T follicular helper cell (primary cell): Measurements from ENCODE around the gene ARHGEF4.

Experiments used
- DNase-seq: peaks from one replicate; pipeline ENCODE4 v3.0.0-alpha.2; 2020; ENCODE audit warnings: low read depth

Gene ARHGEF4

GRCh38 chr2:130834931-130835765 lies 1.6 kb upstream of the ARHGEF4 start:
- DNase-seq, result no peak

GRCh38 chr2:130835766-130836015 lies 1.0 kb upstream of the ARHGEF4 start:
- no peak for DNase-seq

- no peak for DNase-seq
These were observed 579 bp downstream of the ARHGEF4 start for GRCh38 chr2:130837175-130837810.

- DNase-seq, result no peak
These were observed 1.3 kb downstream of the ARHGEF4 start for GRCh38 chr2:130837811-130838565.

- DNase-seq, result no peak
These were observed 2.5 kb downstream of the ARHGEF4 start for GRCh38 chr2:130839011-130839780.

GRCh38 chr2:130840506-130840905 lies 3.8 kb downstream of the ARHGEF4 start:
- DNase-seq, result no peak

GRCh38 chr2:130841741-130842365 lies 5.1 kb downstream of the ARHGEF4 start:
- DNase-seq, result no peak

GRCh38 chr2:130842770-130843169 lies 6.1 kb downstream of the ARHGEF4 start:
- no peak for DNase-seq

GRCh38 chr2:130843321-130843985 lies 6.7 kb downstream of the ARHGEF4 start:
- DNase-seq, result no peak

GRCh38 chr2:130844161-130844560 lies 7.4 kb downstream of the ARHGEF4 start:
- no peak for DNase-seq

- no peak for DNase-seq
These were observed 8.9 kb downstream of the ARHGEF4 start for GRCh38 chr2:130845505-130846085.

- DNase-seq, result no peak
These were observed 9.5 kb downstream of the ARHGEF4 start for GRCh38 chr2:130846233-130846632.

- no peak for DNase-seq
These were observed 10.1 kb downstream of the ARHGEF4 start for GRCh38 chr2:130846686-130847375.

GRCh38 chr2:130847776-130848525 lies 11.2 kb downstream of the ARHGEF4 start:
- no peak for DNase-seq

- DNase-seq, result no peak
These were observed 12.0 kb downstream of the ARHGEF4 start for GRCh38 chr2:130848526-130849210.

- DNase-seq, result no peak
These were observed 13.4 kb downstream of the ARHGEF4 start for GRCh38 chr2:130849896-130850787.

GRCh38 chr2:130850788-130851623 lies 14.3 kb downstream of the ARHGEF4 start:
- no peak for DNase-seq
